Keratinocyte (primary cell): ENCODE results near the gene PTMS. TPM values are rescaled to one million over a fixed set of nuclear protein-coding genes. Genes with fewer than 3 reads are reported as not detected.

ENCODE experiments used
- DNase-seq: peaks from one replicate; pipeline ENCODE4 v3.0.0-alpha.2; 2011; ENCODE audit warnings: low read depth, missing footprints, low spot score
- FAIRE-seq: peaks from 2 replicates; lab custom pipeline; 2011; peaks lifted over from hg19 to GRCh38; lab: Jason Lieb, UNC
- H2AFZ ChIP-seq: 2 replicates; pipeline ENCODE4 v1.6.0; 2012; ENCODE audit warnings: low read length, control low read depth, inconsistent platforms; ENCODE audit not compliant: control insufficient read depth
- H3K27ac ChIP-seq: 2 replicates; pipeline ENCODE4 v1.5.1; 2011; ENCODE audit warnings: low read length; ENCODE audit not compliant: control insufficient read depth, insufficient read depth
- H3K27me3 ChIP-seq: 3 replicates; pipeline ENCODE4 v1.6.0; 2011; ENCODE audit warnings: low read length; ENCODE audit not compliant: control insufficient read depth, insufficient read depth; ENCODE audit errors: extremely low read depth
- H3K36me3 ChIP-seq, 2 experiments: 2 replicates in 1 of 2; 3 replicates in 1 of 2; pipeline ENCODE4 v1.5.1; 2011; ENCODE audit warnings: low read length in 2 of 2, mild to moderate bottlenecking in 1 of 2; ENCODE audit not compliant: control insufficient read depth in 2 of 2, insufficient read depth in 2 of 2; ENCODE audit errors: extremely low read depth in 1 of 2
- H3K4me1 ChIP-seq: 3 replicates; pipeline ENCODE4 v1.5.1; 2011; ENCODE audit warnings: low read length; ENCODE audit not compliant: control insufficient read depth, insufficient read depth; ENCODE audit errors: extremely low read depth
- H3K4me2 ChIP-seq: 3 replicates; pipeline ENCODE4 v1.6.0; 2011; ENCODE audit warnings: low read depth, low read length; ENCODE audit not compliant: control insufficient read depth, insufficient read depth; ENCODE audit errors: extremely low read depth
- H3K4me3 ChIP-seq, 3 experiments: fragments of 200-600 bp in 1 of 3; sonication (generic) in 1 of 3; 2 replicates in 2 of 3; 3 replicates in 1 of 3; pipeline ENCODE4 v1.5.1; 2011 to 2016; ENCODE audit warnings: low read length in 3 of 3, mild to moderate bottlenecking in 3 of 3, control low read depth in 2 of 3, inconsistent platforms in 1 of 3, low read depth in 1 of 3, mixed read lengths in 1 of 3, mixed run types in 1 of 3, moderate library complexity in 1 of 3; ENCODE audit not compliant: control insufficient read depth in 2 of 3, insufficient read depth in 2 of 3; ENCODE audit errors: extremely low read depth in 1 of 3
- H3K79me2 ChIP-seq: 2 replicates; pipeline ENCODE4 v1.6.0; 2012; ENCODE audit warnings: low read length; ENCODE audit not compliant: control insufficient read depth, insufficient read depth
- H3K9ac ChIP-seq: 3 replicates; pipeline ENCODE4 v1.6.0; 2011; ENCODE audit warnings: low read length; ENCODE audit not compliant: control insufficient read depth, insufficient read depth; ENCODE audit errors: extremely low read depth
- H3K9me1 ChIP-seq: 3 replicates; pipeline ENCODE4 v1.6.0; 2011; ENCODE audit warnings: low read length; ENCODE audit not compliant: control insufficient read depth, insufficient read depth; ENCODE audit errors: extremely low read depth
- H3K9me3 ChIP-seq: 2 replicates; pipeline ENCODE4 v1.5.1; 2012; ENCODE audit warnings: low read depth, low read length; ENCODE audit not compliant: control insufficient read depth
- H4K20me1 ChIP-seq: 3 replicates; pipeline ENCODE4 v1.6.0; 2011; ENCODE audit warnings: low read length; ENCODE audit not compliant: control insufficient read depth, insufficient read depth; ENCODE audit errors: extremely low read depth
- EZH2 ChIP-seq: IDR thresholded peaks from one replicate; pipeline ENCODE4 v1.6.1; 2012; ENCODE audit warnings: inconsistent platforms, mild to moderate bottlenecking, low read length, moderate library complexity
- dilution Hi-C: fragments of 300-500 bp; cut with MboI; formaldehyde crosslinking; loops from one replicate; pipeline ENCODE4 v1.7.0; 2020; ENCODE audit warnings: low sequenced_read_pairs; ENCODE audit not compliant: extremely low pct_ligation_motif_present
- polyA plus RNA-seq, 5 experiments: library from polyadenylated mRNA; depleted of rRNA in 3 of 5; stranded (reverse) in 3 of 5; stranded (forward) in 1 of 5; unstranded in 1 of 5; fragments of >200 nt; gene quantifications; 1 replicate in 1 of 5; 2 replicates in 3 of 5; 3 replicates in 1 of 5; pipeline versions ENCODE4 v1.2.1 to v1.2.3, GENCODE V29; 2011 to 2012; ENCODE audit warnings: missing spikeins in 2 of 5, low read depth in 1 of 5, low replicate concordance in 1 of 5
- TF ChIP-seq, protein P1 (sequence below), 3 experiments: IDR thresholded peaks in 1 of 3; conservative IDR thresholded peaks in 1 of 3; optimal IDR thresholded peaks in 1 of 3; 2 replicates in 2 of 3; 3 replicates in 1 of 3; pipeline versions ENCODE3 to v1.5.1; 2011; ENCODE audit warnings: low read length in 3 of 3, mild to moderate bottlenecking in 3 of 3, moderate library complexity in 2 of 3, control low read depth in 1 of 3, inconsistent platforms in 1 of 3; ENCODE audit not compliant: insufficient read depth in 2 of 3; ENCODE audit errors: extremely low read depth in 1 of 3

PTMS gene
- polyA plus RNA-seq, 1 donor (not counting 4 experiments of a cell fraction or from before 2014, with no cell fraction given) = 119 TPM

DNA sequence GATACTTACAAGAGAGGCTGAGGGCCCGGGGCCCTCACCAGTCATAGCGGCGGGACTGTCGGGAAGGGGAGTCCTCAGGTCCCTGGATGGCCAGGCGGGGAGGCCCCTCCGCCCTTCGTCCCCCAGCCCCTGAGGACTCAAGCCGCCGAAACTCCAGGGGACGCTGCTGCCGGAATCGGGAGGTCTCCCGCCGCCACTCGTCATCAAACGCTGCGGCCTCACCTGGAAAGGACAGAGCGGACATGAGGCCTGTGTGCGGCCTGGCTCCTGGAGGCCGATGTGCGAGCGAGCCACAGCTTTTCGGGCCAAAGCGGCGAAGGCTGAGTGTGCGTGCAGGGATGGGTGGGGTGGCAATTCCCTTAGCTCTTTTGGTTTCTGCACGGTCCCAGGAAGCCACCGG is 17.4 kb upstream of the PTMS start:
- no peak for FAIRE-seq

DNA sequence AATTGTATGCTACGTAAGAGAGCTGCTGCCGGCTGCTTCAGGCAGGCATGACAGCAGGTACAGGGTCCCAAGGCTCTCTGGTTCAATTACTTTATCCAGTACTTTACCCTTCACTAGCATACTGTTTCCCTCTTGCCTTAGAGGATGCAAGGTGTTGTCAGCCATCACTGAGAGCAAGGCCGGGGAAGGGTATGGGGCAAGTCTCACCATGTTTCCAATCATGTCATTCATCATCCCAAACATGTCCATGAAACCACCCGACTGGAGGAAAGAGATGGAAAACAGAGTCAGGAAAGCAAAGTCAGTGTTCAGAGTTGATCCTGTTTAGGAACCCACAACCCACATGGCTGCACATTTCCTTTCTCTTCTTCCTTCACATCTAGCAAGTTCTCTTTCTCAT is 15.7 kb upstream of the PTMS start:
- peak; percentile 82 for FAIRE-seq
- Histone ChIP-seq H3K27ac (no peak overlapping the region), H2AFZ (no peak overlapping the region), H3K9ac (peak overlapping the region; percentile 13), H3K36me3 (peaks cover 31 to 51% of the 10 kb centered on the region in 2 experiments), H3K9me1 (peaks cover 2% of the 10 kb centered on the region), H3K4me3 (no peak overlapping the region), H3K4me2 (peak overlapping the region; percentile 90), H3K79me2 (peaks cover 31% of the 10 kb centered on the region), H3K9me3 (no peaks in the 10 kb centered on the region), H4K20me1 (peaks cover 2% of the 10 kb centered on the region), H3K27me3 (no peaks in the 10 kb centered on the region), H3K4me1 (peaks cover 40% of the 10 kb centered on the region)
- DNase-seq = no peak
- dilution Hi-C loops = no loop called here
- TF ChIP-seq, protein P1, sequence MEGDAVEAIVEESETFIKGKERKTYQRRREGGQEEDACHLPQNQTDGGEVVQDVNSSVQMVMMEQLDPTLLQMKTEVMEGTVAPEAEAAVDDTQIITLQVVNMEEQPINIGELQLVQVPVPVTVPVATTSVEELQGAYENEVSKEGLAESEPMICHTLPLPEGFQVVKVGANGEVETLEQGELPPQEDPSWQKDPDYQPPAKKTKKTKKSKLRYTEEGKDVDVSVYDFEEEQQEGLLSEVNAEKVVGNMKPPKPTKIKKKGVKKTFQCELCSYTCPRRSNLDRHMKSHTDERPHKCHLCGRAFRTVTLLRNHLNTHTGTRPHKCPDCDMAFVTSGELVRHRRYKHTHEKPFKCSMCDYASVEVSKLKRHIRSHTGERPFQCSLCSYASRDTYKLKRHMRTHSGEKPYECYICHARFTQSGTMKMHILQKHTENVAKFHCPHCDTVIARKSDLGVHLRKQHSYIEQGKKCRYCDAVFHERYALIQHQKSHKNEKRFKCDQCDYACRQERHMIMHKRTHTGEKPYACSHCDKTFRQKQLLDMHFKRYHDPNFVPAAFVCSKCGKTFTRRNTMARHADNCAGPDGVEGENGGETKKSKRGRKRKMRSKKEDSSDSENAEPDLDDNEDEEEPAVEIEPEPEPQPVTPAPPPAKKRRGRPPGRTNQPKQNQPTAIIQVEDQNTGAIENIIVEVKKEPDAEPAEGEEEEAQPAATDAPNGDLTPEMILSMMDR (optimal IDR thresholded peaks at IDR 0.05 in 1 of 3, IDR thresholded peaks at IDR 0.05 in 1 of 3, conservative IDR thresholded peaks at IDR 0.05 in 1 of 3; ENCODE audit: extremely low read depth in 1 of 3, insufficient read depth in 2 of 3, low read length in 3 of 3) = no peak

More for the DNA sequence above, 17.4 kb upstream of the PTMS start:
- Histone ChIP-seq H3K36me3 (peaks cover 33 to 58% of the 10 kb centered on the region in 2 experiments), H3K9ac (no peak overlapping the region), H3K4me3 (no peak overlapping the region), H4K20me1 (peaks cover 2% of the 10 kb centered on the region), H3K4me1 (peaks cover 40% of the 10 kb centered on the region), H2AFZ (no peak overlapping the region), H3K27ac (no peak overlapping the region), H3K4me2 (no peak overlapping the region), H3K9me3 (no peaks in the 10 kb centered on the region), H3K79me2 (peaks cover 31% of the 10 kb centered on the region), H3K27me3 (no peaks in the 10 kb centered on the region), H3K9me1 (peaks cover 2% of the 10 kb centered on the region)
- TF ChIP-seq, protein P1 (optimal IDR thresholded peaks at IDR 0.05 in 1 of 3, IDR thresholded peaks at IDR 0.05 in 1 of 3, conservative IDR thresholded peaks at IDR 0.05 in 1 of 3; ENCODE audit: extremely low read depth in 1 of 3, insufficient read depth in 2 of 3, low read length in 3 of 3) = no peak
- no peak for TF ChIP-seq EZH2
- dilution Hi-C loops = no loop called here
- DNase-seq = no peak
